Common myeloid progenitor, CD34-positive (primary cell): ENCODE results near the gene CDH23.
A peak's percentile ranks its signal among the peaks of the same experiment; 100 is the strongest.

Experiments
- CTCF ChIA-PET: fragments of 350-600 bp; sonication (Branson Sonifier 250); formaldehyde crosslinking; loops from one replicate; lab custom pipeline; 2021; ENCODE audit warnings: antibody characterized with exemption; lab: Charles Lee
- POLR2A ChIA-PET: fragments of 350-600 bp; sonication (Branson Sonifier 250); formaldehyde crosslinking; loops from one replicate; lab custom pipeline; 2021; ENCODE audit warnings: antibody characterized with exemption; lab: Charles Lee
- DNase-seq, 3 donors: peaks; one replicate each; pipeline versions ENCODE4 v3.0.0 to v3.0.0-alpha.2; 2013
- H3K27ac ChIP-seq, 2 experiments: 1 replicate in 1 of 2; 2 replicates in 1 of 2; pipeline ENCODE4 v1.7.0; 2013; ENCODE audit warnings: inconsistent platforms in 2 of 2, low read length in 2 of 2, mild to moderate bottlenecking in 2 of 2, low read depth in 1 of 2, moderate library complexity in 1 of 2; ENCODE audit not compliant: severe bottlenecking in 2 of 2, insufficient read depth in 1 of 2, poor library complexity in 1 of 2
- H3K27me3 ChIP-seq, 5 experiments: replicated peaks in 2 of 5; 1 replicate in 3 of 5; 2 replicates in 2 of 5; pipeline versions ENCODE4 v1.6.1 to v1.7.0; 2013; ENCODE audit warnings: low read length in 4 of 5, mild to moderate bottlenecking in 2 of 5, moderate library complexity in 2 of 5, inconsistent platforms in 1 of 5; ENCODE audit not compliant: insufficient read depth in 5 of 5, control insufficient read depth in 4 of 5
- H3K36me3 ChIP-seq, 4 experiments: 1 replicate in 2 of 4; 2 replicates in 2 of 4; pipeline versions ENCODE4 v1.6.1 to v1.7.0; 2013; ENCODE audit warnings: low read length in 3 of 4, control low read depth in 1 of 4, mild to moderate bottlenecking in 1 of 4; ENCODE audit not compliant: control insufficient read depth in 4 of 4, insufficient read depth in 4 of 4
- H3K4me1 ChIP-seq, 4 experiments: 1 replicate in 3 of 4; 2 replicates in 1 of 4; pipeline versions ENCODE4 v1.6.1 to v1.7.1; 2013; ENCODE audit warnings: low read length in 3 of 4, mild to moderate bottlenecking in 3 of 4, control low read depth in 1 of 4, inconsistent platforms in 1 of 4, moderate library complexity in 1 of 4; ENCODE audit not compliant: control insufficient read depth in 4 of 4, insufficient read depth in 4 of 4; ENCODE audit errors: control extremely low read depth in 1 of 4
- H3K4me3 ChIP-seq, 7 experiments: 1 replicate in 4 of 7; 2 replicates in 3 of 7; pipeline versions ENCODE4 v1.5.1 to v1.7.0; 2013; ENCODE audit warnings: mild to moderate bottlenecking in 7 of 7, low read length in 6 of 7, moderate library complexity in 6 of 7, inconsistent platforms in 2 of 7, low read depth in 2 of 7, control low read depth in 1 of 7; ENCODE audit not compliant: insufficient read depth in 4 of 7, control insufficient read depth in 1 of 7; ENCODE audit errors: extremely low read depth in 1 of 7
- H3K9me3 ChIP-seq, 5 experiments: 1 replicate in 4 of 5; 2 replicates in 1 of 5; pipeline versions ENCODE4 v1.6.1 to v1.7.1; 2013; ENCODE audit warnings: low read length in 4 of 5, mild to moderate bottlenecking in 2 of 5, inconsistent platforms in 1 of 5, low read depth in 1 of 5, moderate library complexity in 1 of 5; ENCODE audit not compliant: control insufficient read depth in 4 of 5, insufficient read depth in 2 of 5; ENCODE audit errors: control extremely low read depth in 1 of 5
- WGBS: methylation state at CpG from one replicate; pipeline ENCODE4 v1.1.5; 2013; ENCODE audit not compliant: insufficient coverage; 5-methylcytosine and 5-hydroxymethylcytosine counted together

CDH23 gene

GRCh38 chr10:71677261-71677660 lies 280.5 kb downstream of the CDH23 start:
- H3K27me3 ChIP-seq = no peaks in the 10 kb centered on the region
- POLR2A ChIA-PET = no interaction called here
- H3K4me3 ChIP-seq = no peak overlapping the region
- H3K4me1 ChIP-seq = peaks cover 0 to 21% (median 0%) of the 10 kb centered on the region in 4 experiments
- CTCF ChIA-PET = interaction anchor here (0.9 to 1.4 kb wide), 2 partner anchors 18 to 38 kb away, joined by 3 read pairs; no protein-coding TSS in a partner anchor
- H3K36me3 ChIP-seq = no peaks in the 10 kb centered on the region
- no peak for DNase-seq
- no peak overlapping the region for H3K27ac ChIP-seq
- H3K9me3 ChIP-seq = no peaks in the 10 kb centered on the region
- WGBS = 98% methylated on average over 16 of the region's 17 CpGs

GRCh38 chr10:71678057-71678805 lies 281.5 kb downstream of the CDH23 start:
- no peaks in the 10 kb centered on the region for H3K27me3 ChIP-seq
- CTCF ChIA-PET = interaction anchor here (0.9 to 1.4 kb wide), 5 partner anchors 11 to 334 kb away, joined by 3 to 5 read pairs (median 3); no protein-coding TSS in a partner anchor
- WGBS = 86% methylated on average over 9 of the region's 10 CpGs
- H3K4me3 ChIP-seq = no peak overlapping the region
- H3K27ac ChIP-seq = no peak overlapping the region
- H3K9me3 ChIP-seq = no peaks in the 10 kb centered on the region
- no peak for DNase-seq
- H3K4me1 ChIP-seq = peaks cover 0 to 16% (median 2%) of the 10 kb centered on the region in 4 experiments
- POLR2A ChIA-PET = no interaction called here
- H3K36me3 ChIP-seq = no peaks in the 10 kb centered on the region

GRCh38 chr10:71679425-71679824 lies 282.7 kb downstream of the CDH23 start:
- Histone ChIP-seq H3K36me3 (no peaks in the 10 kb centered on the region), H3K4me3 (no peak overlapping the region), H3K4me1 (peaks cover 0 to 20% (median 5%) of the 10 kb centered on the region in 4 experiments), H3K9me3 (no peaks in the 10 kb centered on the region), H3K27me3 (no peaks in the 10 kb centered on the region), H3K27ac (no peak overlapping the region)
- 96% methylated on average over 7 of the region's 9 CpGs for WGBS
- POLR2A ChIA-PET = no interaction called here
- no peak for DNase-seq
- CTCF ChIA-PET = interaction anchor here (1.0 to 1.4 kb wide), 6 partner anchors 10 to 336 kb away, joined by 3 to 5 read pairs (median 3); no protein-coding TSS in a partner anchor

DNA sequence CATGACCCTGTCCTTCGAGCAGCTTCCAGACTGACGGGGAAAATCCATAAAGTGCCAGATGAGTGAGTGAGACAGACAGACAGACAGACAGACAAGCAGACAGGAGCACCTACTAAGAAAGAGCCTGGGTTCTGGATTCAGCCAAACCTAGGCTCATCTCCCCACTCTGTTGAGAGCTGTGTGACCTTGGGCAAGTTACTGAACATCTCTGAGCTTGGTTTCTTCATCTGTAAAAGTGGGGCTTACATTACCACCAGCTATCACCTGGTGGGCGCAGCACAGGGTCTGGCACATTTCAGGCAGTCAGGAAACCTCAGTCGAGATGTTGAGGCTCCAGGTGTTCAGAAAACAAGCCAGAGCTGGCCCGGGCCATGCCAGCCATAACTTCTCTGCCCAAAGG lies 285.3 kb downstream of the CDH23 start:
- Histone ChIP-seq H3K36me3 (no peaks in the 10 kb centered on the region), H3K4me3 (no peak overlapping the region), H3K27ac (no peak overlapping the region), H3K9me3 (no peaks in the 10 kb centered on the region), H3K27me3 (no peaks in the 10 kb centered on the region), H3K4me1 (peaks cover 0 to 32% (median 6%) of the 10 kb centered on the region in 4 experiments)
- no peak for DNase-seq
- CTCF ChIA-PET = interaction anchor here (1.1 to 1.2 kb wide), 3 partner anchors 13 to 18 kb away, joined by 3 to 5 read pairs (median 4); no protein-coding TSS in a partner anchor
- WGBS = 100% methylated on average over 5 of the region's 5 CpGs
- POLR2A ChIA-PET = no interaction called here

GRCh38 chr10:71683301-71683700 lies 286.6 kb downstream of the CDH23 start:
- H3K36me3 ChIP-seq = no peaks in the 10 kb centered on the region
- H3K27ac ChIP-seq = no peak overlapping the region
- 98% methylated on average over 7 of the region's 7 CpGs for WGBS
- H3K27me3 ChIP-seq = no peaks in the 10 kb centered on the region
- DNase-seq = no peak
- ChIA-PET POLR2A (no interaction called here), CTCF (interaction anchor here (0.7 to 1.0 kb wide), 2 partner anchors 25 to 93 kb away, joined by 3 read pairs; no protein-coding TSS in a partner anchor)
- no peak overlapping the region for H3K4me3 ChIP-seq
- H3K4me1 ChIP-seq = peaks cover 0 to 28% (median 6%) of the 10 kb centered on the region in 4 experiments
- no peaks in the 10 kb centered on the region for H3K9me3 ChIP-seq

DNA sequence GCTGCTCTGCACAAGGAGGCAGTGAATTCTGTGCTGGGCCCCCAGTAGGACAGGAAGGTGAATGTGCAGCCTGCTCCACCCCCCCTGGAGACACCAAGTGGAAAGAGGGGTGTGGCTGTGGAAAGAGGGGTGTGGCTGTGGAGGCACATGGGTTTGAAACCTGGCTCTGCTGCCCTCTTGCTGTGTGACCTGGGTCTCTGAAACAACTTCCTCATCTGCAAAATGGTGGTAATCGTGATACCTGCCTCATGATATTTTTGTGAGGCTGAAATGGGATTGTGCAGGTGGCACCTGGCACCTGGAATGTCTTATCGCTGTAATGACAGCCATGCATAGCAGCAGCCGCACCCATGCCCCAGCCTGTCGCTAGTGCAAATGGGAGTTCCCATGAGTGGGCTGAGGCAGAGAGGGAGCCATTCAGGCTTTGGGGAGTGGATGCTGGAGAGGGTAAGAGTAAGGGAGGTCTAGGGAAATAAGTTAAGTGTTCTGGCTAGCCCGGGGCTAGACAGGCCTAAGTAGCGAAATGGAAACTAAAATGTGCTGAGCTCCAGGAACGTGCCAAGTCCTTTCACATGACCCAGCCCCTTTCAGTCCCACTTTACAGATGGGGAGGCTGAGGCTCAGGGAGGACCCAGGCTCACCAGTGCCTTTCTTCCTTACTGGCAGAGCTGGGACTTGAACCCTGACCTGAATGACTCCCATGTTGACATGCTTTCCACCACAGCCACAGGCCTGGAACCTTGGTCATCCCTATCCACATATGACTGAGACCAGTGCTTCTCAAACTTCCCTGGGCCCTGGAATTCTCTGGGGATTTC lies 287.8 kb downstream of the CDH23 start:
- Histone ChIP-seq H3K9me3 (peaks cover 0 to 3% (median 0%) of the 10 kb centered on the region in 5 experiments), H3K4me3 (no peak overlapping the region), H3K27ac (no peak overlapping the region), H3K36me3 (no peaks in the 10 kb centered on the region), H3K4me1 (peaks cover 0 to 24% (median 6%) of the 10 kb centered on the region in 4 experiments), H3K27me3 (no peaks in the 10 kb centered on the region)
- DNase-seq = peak; percentile 28 to 39 (median 32)
- ChIA-PET POLR2A (no interaction called here), CTCF (interaction anchor here (0.7 to 2.3 kb wide), 5 partner anchors 10 to 369 kb away, joined by 3 to 8 read pairs (median 4); no protein-coding TSS in a partner anchor)
- WGBS = 75% methylated on average over 4 of the region's 7 CpGs
